ENCODE measurements around the gene GTF2A1. TPM values are rescaled to one million over a fixed set of nuclear protein-coding genes. Genes with fewer than 3 reads are reported as not detected.

Gene GTF2A1
- polyA plus RNA-seq, 3 donors, result 7.9 to 15.8 (median 9.2) TPM

DNA sequence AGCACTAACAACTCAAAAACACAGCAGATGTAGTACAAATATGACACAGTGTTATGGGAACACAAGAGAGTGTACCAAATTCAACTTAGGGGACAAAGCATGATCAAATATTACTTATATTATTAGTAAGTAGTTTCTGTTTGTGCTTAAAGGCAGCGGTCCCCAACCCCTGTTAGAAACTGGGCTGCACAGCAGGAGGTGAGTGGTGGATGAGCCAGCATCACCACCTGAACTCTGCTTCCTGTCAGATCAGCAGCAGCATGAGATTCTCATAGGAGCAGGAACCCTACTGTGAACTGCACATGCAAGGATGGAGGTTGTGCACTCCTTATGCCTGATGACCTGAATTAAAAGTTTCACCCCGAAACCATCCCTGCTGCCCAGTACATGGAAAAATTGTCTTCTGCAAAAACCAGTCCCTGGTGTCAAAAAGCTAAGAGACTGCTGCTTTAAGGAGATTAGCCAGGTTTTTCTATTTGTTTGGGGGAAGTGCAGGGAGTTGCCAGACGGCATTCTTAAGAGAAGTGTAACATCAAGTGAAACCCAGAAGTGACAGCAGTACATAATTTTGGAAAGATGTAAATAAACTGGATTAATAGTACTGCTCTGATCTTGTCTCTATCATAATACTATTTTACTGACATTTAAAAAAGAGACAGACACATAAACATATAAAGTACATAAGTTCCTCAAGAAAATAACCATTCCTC, 26.7 kb downstream of the GTF2A1 start:
- Mint-ChIP-seq H3K36me3 (peaks cover 63 to 78% of the 10 kb centered on the region in 2 donors), H3K27ac (peak overlapping the region in 2 of 7 donors; percentile 42 to 69), H3K4me3 (no peak overlapping the region), H3K9me3 (no peaks in the 10 kb centered on the region), H3K27me3 (ENCODE audit: low read depth in 3 of 3) (no peaks in the 10 kb centered on the region), H3K4me1 (no peaks in the 10 kb centered on the region)
- TF ChIP-seq, protein P1, sequence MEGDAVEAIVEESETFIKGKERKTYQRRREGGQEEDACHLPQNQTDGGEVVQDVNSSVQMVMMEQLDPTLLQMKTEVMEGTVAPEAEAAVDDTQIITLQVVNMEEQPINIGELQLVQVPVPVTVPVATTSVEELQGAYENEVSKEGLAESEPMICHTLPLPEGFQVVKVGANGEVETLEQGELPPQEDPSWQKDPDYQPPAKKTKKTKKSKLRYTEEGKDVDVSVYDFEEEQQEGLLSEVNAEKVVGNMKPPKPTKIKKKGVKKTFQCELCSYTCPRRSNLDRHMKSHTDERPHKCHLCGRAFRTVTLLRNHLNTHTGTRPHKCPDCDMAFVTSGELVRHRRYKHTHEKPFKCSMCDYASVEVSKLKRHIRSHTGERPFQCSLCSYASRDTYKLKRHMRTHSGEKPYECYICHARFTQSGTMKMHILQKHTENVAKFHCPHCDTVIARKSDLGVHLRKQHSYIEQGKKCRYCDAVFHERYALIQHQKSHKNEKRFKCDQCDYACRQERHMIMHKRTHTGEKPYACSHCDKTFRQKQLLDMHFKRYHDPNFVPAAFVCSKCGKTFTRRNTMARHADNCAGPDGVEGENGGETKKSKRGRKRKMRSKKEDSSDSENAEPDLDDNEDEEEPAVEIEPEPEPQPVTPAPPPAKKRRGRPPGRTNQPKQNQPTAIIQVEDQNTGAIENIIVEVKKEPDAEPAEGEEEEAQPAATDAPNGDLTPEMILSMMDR (IDR thresholded peaks at IDR 0.05), result no peak
- no peaks in the 10 kb centered on the region for H3K9me3 ChIP-seq (replicated peaks in 1 of 2; ENCODE audit: control insufficient read depth in 1 of 2, insufficient read depth in 1 of 2, low read length in 2 of 2)
- WGBS (ENCODE audit: insufficient coverage), result 90% methylated on average over 2 of the region's 3 CpGs
- H3K4me2 ChIP-seq (replicated peaks; ENCODE audit: extremely low read depth, low read length, poor library complexity, severe bottlenecking), result no peak overlapping the region
- no peak overlapping the region for H3K4me3 ChIP-seq (replicated peaks in 1 of 3; ENCODE audit: low read depth in 2 of 3, low read length in 3 of 3)
- no peaks in the 10 kb centered on the region for H3K4me1 ChIP-seq (ENCODE audit: control insufficient read depth in 1 of 2, insufficient read depth in 2 of 2, low read length in 2 of 2)
- H3K27ac ChIP-seq (ENCODE audit: low read depth in 1 of 2, low read length in 2 of 2), result peak overlapping the region in 1 of 2 donors; percentile 18
- intact Hi-C loops (cut with micrococcal nuclease), result no loop called here
- peaks cover 30% of the 10 kb centered on the region for H3K79me2 ChIP-seq (ENCODE audit: insufficient read depth, low read length)
- H3K9ac ChIP-seq (ENCODE audit: insufficient read depth, low read length, poor library complexity, severe bottlenecking), result no peak overlapping the region
- no peaks in the 10 kb centered on the region for H3K27me3 ChIP-seq (ENCODE audit: control insufficient read depth in 2 of 2, insufficient read depth in 2 of 2, low read length in 2 of 2)
- peaks cover 77 to 97% of the 10 kb centered on the region in 2 donors for H3K36me3 ChIP-seq (replicated peaks in 1 of 2; ENCODE audit: control insufficient read depth in 1 of 2, insufficient read depth in 2 of 2, low read length in 2 of 2)
- DNase-seq, result no peak
- peaks cover 10% of the 10 kb centered on the region for H4K20me1 ChIP-seq (ENCODE audit: insufficient read depth, low read length)
- H2AFZ ChIP-seq (ENCODE audit: insufficient read depth, low read depth, low read length, poor library complexity, severe bottlenecking), result no peak overlapping the region

DNA sequence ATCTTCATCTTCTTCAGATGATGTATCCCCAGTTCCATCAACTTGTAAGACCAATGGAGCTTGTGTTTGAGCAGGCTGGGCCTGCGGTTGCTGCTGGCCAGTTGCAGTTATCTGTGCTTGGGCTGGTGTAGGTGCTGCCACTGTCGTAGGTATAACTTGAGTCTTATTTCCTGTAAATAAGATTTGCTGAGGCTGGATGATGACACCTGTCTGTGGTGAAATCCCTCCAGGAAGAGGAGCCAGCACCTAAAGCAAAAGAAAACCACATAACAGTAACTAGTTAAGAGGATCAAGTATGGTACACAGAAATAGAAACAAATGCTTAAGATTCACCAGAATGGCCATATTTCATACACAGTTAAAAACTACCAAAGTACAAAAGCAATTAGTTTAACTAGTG, 28.2 kb downstream of the GTF2A1 start:
- Mint-ChIP-seq H3K27me3 (ENCODE audit: low read depth in 3 of 3) (no peaks in the 10 kb centered on the region), H3K27ac (peak overlapping the region in 1 of 7 donors; percentile 46), H3K9me3 (no peaks in the 10 kb centered on the region), H3K4me3 (no peak overlapping the region), H3K36me3 (peaks cover 70 to 83% of the 10 kb centered on the region in 2 donors), H3K4me1 (no peaks in the 10 kb centered on the region)
- Histone ChIP-seq H3K79me2 (ENCODE audit: insufficient read depth, low read length) (peaks cover 40% of the 10 kb centered on the region), H3K4me3 (replicated peaks in 1 of 3; ENCODE audit: low read depth in 2 of 3, low read length in 3 of 3) (no peak overlapping the region), H3K9me3 (replicated peaks in 1 of 2; ENCODE audit: control insufficient read depth in 1 of 2, insufficient read depth in 1 of 2, low read length in 2 of 2) (no peaks in the 10 kb centered on the region), H3K9ac (ENCODE audit: insufficient read depth, low read length, poor library complexity, severe bottlenecking) (no peak overlapping the region), H2AFZ (ENCODE audit: insufficient read depth, low read depth, low read length, poor library complexity, severe bottlenecking) (no peak overlapping the region), H3K27me3 (ENCODE audit: control insufficient read depth in 2 of 2, insufficient read depth in 2 of 2, low read length in 2 of 2) (no peaks in the 10 kb centered on the region), H3K27ac (ENCODE audit: low read depth in 1 of 2, low read length in 2 of 2) (no peak overlapping the region), H3K36me3 (replicated peaks in 1 of 2; ENCODE audit: control insufficient read depth in 1 of 2, insufficient read depth in 2 of 2, low read length in 2 of 2) (peaks cover 72 to 99% of the 10 kb centered on the region in 2 donors), H4K20me1 (ENCODE audit: insufficient read depth, low read length) (peaks cover 15% of the 10 kb centered on the region), H3K4me1 (ENCODE audit: control insufficient read depth in 1 of 2, insufficient read depth in 2 of 2, low read length in 2 of 2) (no peaks in the 10 kb centered on the region), H3K4me2 (replicated peaks; ENCODE audit: extremely low read depth, low read length, poor library complexity, severe bottlenecking) (no peak overlapping the region)
- DNase-seq, result no peak
- TF ChIP-seq, protein P1 (IDR thresholded peaks at IDR 0.05), result no peak
- intact Hi-C loops (cut with micrococcal nuclease), result no loop called here
- WGBS (ENCODE audit: insufficient coverage), result no CpG with 5 or more reads among the region's 2 CpGs

Measured in CD14-positive monocyte (primary cell).